ENCODE results near the gene IMPACT.

DNA sequence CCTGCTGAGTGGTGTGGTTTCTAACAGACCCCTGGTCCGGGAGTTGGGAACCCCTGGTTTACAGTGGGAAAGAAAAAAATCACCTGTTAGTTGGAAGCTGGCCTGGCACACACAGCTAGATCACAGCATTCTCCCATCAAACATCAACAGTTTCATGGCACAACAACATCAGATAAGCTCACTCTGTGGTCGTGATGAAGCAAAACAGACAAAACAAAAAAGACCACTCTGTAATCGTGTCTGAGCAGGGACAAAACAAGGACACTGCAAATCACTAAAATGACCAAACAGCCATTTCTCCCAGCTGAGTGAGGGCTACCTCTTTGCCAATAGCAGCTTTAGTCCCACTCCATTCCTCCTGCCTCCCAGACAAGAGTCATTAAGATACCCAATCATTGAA, 9.0 kb upstream of the IMPACT start:
- TF ChIP-seq YY1 (IDR thresholded peaks at IDR 0.05; ENCODE audit: low read depth) (no peak), EP300 (IDR thresholded peaks at IDR 0.05; ENCODE audit: borderline replicate concordance) (no peak), RAD21 (IDR thresholded peaks at IDR 0.05; ENCODE audit: low read depth) (no peak), TAF1 (IDR thresholded peaks at IDR 0.05; ENCODE audit: low read depth) (no peak), ZBTB7A (IDR thresholded peaks at IDR 0.05; ENCODE audit: low read depth) (no peak)
- TF ChIP-seq, protein P1, sequence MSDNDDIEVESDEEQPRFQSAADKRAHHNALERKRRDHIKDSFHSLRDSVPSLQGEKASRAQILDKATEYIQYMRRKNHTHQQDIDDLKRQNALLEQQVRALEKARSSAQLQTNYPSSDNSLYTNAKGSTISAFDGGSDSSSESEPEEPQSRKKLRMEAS (IDR thresholded peaks at IDR 0.05) = no peak

All from Ishikawa (cell line).